ENCODE data around the gene GOLGA6L10.
"Not testable (repeated sequence)": the region's sequence is repeated elsewhere in the genome, so short reads cannot be mapped to it uniquely, and the experiment has no call there.

- not testable (repeated sequence) for TF ChIP-seq ZNF274 (IDR thresholded peaks at IDR 0.05; ENCODE audit: low read depth, low read length); SUZ12 (IDR thresholded peaks at IDR 0.05; ENCODE audit: extremely low read depth, insufficient read depth, insufficient read length)
Observed at GRCh38 chr15:82364548-82364947, 15.3 kb upstream of the GOLGA6L10 start.

Measured in NT2/D1 (cell line).